HG03045 (cell line): ENCODE data around the gene HECTD1.
"Not testable (repeated sequence)": the region's sequence is repeated elsewhere in the genome, so short reads cannot be mapped to it uniquely, and the experiment has no call there.

Experiments used
- ATAC-seq: cut with Tn5 transposase; IDR thresholded peaks from one replicate; pipeline ENCODE4 v1.9.1; 2021; ENCODE audit warnings: mild to moderate bottlenecking, moderate library complexity; ENCODE audit not compliant: unreplicated experiment

The HECTD1 gene

DNA sequence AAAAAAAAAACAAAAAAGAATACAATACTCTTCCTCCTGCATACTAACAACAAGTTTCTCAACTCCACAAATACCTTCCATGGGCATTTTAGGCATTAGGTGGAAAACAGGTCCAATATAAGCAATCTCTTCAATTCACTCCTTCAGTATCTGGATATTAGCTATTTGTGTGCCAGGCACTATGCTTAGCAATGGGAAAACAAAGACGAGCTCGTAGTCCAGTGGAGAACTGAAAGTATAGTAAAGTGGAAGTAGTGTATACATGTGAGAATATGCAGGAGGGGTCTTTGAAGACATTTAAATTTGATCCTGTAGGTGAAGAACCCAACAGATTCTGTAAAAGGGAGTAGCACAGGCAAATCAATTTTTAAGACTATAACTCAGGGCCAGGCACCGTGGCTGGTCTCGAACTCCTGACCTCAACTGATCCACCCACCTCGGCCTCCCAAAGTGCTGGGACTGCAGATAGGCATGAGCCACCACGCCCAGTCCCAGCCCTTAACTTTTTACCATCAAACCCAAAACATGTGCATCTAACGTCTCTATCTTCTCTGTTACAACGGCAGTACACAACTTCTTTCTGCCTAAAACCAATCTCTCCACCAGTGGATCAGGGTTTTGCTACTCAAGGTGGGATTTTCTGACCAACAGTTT is 10.6 kb downstream of the HECTD1 start:
- no peak for ATAC-seq

DNA sequence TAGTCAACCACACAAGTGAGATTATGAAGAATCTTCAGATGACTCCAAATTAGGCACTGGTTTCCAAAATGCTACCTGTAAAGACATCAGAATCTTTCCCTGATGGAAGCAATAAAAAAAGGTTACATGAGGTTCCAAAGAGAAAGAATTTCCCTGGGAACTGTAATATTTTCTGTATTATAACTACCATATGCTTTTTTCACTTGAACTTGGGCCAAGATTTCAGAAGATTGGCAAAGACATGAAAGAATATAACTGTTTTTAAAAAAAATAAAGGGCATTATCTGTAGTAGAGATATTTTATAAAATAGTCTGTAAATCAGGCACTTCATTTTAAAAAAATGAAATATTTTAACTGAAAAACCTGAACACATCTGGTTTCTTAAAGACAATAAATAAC is 12.9 kb downstream of the HECTD1 start:
- ATAC-seq: no peak

- no peak for ATAC-seq
Measured at GRCh38 chr14:31194095-31194494, 13.5 kb downstream of the HECTD1 start.

DNA sequence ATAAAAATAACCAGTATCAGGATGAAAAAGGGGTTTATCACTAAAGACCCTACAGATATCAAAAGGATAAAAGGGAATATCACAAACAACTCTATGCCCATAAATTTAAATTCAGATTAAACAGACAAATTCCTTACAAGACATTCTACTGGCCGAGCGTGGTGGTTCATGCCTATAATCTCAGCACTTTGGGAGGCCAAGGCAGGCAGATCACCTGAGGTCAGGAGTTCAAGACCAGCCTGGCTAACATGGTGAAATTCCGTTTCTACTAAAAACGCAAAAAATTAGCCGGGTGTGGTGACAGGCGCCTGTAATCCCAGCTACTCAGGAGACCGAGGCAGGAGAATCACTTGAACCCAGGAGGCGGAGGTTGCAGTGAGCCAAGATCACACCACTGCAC is 15.0 kb downstream of the HECTD1 start:
- not testable (repeated sequence) for ATAC-seq

DNA sequence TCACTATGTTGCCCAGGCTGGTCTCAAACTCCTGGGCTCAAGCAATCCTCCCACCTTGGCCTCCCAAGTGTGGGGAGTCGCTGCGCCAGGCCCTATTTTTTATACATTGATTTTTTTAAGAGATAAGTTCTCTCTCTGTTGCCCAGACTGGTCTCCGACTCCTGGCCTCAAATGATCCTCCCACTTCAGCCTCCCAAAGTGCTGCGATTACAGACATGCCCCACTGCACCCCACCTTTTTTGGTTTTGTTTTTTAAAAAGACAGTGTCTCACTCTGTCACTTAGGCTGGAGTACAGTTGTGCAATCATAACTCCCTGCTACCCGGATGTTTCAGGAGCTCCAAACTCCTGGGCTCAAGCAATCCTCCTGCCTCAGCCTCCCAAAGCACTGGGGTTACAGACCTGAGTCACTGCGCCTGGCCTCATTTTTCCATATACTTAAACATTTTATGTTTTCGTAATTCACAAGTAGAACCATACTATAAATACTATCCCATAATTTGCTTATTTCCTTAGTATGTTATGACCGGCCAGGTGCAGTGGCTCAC is 16.8 kb downstream of the HECTD1 start:
- no peak for ATAC-seq

DNA sequence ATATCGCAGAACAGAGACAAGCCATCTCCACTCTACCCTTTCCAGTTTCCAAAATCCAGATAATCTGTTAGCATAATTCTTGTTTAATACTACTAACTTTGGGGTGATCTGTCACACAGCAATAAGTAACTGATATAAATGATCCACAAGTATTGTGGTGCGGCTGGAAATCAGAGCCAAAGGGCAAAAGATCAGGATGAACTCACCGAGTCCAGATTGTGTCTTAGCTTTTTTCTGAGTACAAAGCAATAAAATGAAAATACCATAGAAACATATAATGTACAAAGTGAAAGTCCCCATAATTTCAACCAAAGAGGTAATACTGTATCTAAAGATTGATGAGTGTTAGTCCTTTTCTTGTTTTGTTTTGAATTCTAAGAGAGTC is 17.4 kb downstream of the HECTD1 start:
- no peak for ATAC-seq

DNA sequence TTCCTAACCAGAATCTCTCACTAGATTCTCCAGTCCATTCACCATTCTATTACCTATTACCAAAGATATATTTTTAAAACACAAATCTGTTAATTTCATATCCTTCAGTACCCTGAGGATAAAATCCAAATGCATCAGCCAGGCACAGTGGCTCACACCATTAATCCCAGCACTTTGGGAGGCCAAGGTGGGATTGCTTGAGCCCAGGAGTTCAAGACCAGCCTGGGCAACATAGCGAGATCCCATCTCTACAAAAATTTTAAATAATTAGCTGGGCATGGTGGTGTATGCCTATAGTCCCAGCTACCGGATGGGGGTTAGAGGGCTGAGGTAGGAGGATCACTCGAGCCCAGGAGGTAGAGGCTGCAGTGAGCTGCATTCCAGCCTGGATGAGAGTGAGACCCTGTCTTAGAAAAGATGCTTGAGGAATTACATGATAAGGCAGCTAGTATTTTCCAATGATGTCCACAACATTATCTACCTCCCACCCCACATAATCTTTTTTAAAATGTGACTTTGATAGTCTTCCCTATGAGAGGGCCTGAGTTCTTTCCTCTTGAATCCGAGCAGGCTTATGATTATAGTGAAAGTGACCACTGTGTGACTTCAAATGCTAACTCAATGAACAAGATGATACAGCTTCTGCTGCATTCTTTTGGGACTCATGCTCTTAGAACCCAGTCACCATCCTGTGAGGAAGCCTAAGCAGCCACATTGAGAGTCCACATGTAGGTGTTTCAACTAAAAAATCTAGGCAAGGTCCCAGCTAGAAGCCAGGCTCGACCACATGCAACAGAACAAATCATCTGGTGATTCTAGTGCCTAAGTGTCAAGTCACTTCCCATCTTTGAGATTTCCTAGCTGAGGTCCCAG is 18.0 kb downstream of the HECTD1 start:
- no peak for ATAC-seq

- ATAC-seq: no peak
Measured at GRCh38 chr14:31188744-31189143, 18.8 kb downstream of the HECTD1 start.

DNA sequence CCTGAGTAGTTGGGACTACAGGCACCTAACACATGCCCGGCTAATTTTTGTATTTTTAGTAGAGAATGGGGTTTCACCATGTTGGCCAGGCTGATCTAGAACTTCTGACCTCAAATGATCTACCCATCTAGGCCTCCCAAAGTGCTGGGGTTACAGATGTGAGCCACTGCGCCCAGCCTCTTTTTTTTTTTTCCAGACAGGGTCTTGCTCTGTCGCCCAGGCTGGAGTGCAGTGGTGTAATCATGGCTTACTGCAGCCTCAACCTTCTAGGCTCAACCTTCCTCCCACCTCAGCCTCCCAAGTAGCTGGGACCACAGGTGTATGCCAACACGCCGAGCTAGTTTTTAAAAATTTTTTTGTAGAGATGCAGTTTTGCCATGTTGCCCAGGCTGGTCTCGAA is 25.6 kb downstream of the HECTD1 start:
- not testable (repeated sequence) for ATAC-seq

DNA sequence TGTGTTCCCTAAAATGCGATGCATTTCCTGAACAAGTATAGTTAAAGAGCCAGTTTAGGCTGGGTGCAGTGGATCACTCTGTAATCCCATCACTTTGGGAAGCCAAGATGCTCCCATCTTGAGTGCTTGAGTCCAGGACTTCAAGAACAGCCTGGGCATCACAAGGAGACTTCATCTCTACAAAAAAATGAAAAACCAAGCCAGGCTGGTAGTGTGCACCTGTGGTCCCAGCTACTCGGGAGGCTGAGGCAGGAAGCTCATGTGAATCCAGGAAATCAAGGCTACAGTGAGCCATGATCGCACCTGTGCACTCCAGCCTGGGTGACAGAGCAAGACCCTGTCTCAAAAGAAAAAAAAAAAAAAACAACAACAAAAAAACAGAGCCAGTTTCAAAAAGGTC is 26.3 kb downstream of the HECTD1 start:
- no peak for ATAC-seq

DNA sequence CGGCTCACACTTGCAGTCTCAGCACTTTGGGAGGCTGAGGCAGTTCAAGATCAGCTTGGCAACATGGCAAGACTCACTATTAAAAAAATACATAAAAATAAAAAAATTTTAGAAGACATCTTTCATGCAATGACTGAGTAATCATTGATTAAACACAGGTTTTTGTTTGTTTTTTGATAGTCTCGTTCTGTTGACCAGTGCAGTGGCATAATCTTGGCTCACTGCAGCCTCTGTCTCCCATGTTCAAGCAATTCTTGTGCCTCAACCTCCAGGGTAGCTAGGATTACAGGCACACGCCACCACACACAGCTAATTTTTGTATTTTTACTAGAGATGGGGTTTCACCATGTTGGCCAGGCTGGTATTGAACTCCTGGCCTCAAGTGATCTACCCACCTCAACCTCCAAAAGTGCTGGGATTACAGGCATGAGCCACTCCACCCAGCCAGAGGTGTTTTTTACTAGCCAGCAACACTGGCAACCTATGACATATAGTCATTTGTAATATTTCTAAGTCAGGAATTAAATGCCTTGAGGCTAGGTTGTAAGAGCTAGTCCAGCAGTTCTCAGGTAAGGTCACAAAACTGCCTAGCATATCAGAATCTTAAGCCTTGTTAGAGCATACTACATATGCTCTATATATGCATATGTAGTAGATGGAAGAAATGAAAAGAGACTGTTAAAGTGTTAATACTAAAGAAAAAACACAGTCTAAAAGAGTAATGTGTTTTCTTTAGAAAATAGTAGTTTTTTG is 27.1 kb downstream of the HECTD1 start:
- no peak for ATAC-seq

- ATAC-seq: no peak
Measured at GRCh38 chr14:31174433-31174832, 33.2 kb downstream of the HECTD1 start.

DNA sequence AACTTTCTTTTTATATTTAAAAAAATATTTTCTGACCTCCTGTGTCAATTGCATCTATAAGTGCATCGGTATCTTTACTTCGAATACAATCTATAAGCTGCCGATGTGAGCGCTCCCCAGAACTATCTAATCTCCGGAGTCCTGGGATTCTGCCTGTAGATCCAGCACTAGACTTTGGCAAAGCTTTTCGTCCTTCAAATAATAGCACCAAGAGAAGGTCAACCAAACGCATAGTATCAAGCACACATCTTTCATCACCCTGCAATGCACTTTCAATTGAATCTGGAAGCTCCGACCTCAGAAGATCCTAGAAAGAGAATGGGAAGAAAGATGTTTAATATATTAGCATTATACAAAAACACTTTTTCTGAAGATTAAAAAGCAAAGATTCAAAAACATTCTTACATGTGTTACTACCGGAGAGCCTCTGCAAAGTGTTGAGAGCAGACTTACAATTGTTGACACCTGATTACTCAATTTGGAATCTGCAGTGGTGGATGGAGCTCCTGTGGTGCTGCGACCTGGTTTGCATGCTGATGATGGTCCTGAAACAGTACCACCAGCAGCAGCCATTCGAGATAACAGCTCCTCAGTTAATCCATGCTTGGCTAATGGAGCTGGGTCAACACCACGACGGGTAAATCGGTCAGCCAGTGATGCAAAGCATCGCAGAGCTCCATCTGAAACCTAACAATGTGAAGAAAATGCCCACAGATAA is 34.3 kb downstream of the HECTD1 start:
- no peak for ATAC-seq

GRCh38 chr14:31172084-31172483 is 35.5 kb downstream of the HECTD1 start:
- ATAC-seq: no peak

DNA sequence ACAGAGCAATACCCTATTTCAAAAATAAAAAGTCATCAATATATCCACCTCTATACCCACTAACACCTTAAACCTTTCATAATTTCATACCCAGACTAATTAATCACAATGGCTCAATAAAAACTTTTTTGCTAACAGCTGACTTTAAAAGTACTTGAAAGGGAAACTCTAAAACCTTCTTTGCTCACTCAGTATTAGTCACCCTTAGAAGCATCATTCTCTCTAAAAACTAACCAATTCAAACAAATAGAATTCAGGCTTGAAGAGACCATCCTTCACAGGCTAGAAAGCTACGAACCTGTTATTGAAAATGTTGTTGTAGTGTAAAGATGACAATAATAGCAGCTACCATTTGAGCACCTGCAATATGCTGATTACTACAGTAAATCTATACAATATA is 37.2 kb downstream of the HECTD1 start:
- ATAC-seq: no peak

DNA sequence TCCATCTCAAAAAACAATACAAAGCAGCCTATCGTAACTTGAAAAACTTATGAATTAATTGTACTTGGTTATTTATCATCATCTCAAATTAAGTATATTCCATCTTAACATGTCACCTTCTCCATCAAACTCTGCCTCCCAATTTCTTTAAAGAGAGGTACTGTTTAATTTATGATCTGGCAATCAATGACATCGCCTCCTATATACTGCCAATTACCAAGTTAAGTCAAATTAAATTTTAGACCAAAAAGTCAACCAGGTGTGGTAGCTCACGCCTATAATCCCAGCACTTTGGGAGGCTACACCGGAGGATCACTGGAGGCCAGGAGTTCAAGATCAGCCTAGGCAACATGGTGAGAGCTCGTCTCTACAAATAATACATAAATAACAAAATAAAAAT is 37.7 kb downstream of the HECTD1 start:
- ATAC-seq: no peak

DNA sequence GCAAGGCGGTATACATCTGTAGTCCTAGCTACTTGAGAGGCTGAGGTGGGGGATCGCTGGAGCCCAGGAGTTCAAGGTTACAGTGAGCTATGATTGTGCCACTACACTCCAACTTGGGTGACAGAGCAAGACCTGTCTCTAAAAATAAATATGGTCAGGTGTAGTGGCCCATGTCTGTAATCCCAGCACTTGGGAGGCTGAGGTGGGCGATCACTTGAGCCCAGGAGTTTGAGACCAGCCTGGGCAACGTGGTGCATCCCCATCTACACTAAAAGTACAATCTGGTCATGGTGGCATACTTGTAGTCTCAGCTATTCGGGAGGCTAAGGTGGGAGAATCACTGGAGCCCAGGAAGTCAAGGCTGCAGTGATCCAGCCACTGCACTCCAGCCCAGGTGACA is 40.6 kb downstream of the HECTD1 start:
- no peak for ATAC-seq

GRCh38 chr14:31166271-31166561 is 41.4 kb downstream of the HECTD1 start:
- ATAC-seq: no peak

DNA sequence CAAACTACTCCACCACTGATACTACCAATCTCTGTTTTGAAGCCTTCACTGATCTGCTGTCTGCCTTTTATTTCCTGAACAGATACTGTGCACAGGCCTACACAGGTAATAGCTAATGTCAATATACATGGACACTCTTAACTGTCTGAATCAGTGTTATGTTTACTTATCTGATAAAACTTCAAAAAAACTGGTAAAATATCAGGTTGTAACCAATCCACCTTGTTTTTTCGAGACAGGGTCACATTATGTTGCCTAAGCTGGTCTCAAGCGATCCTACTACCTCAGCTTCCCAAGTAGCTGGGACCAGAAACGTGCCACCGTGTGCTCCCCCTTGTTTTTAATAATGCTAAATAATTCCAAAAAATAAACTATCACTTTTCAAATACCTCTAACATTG is 43.5 kb downstream of the HECTD1 start:
- no peak for ATAC-seq

DNA sequence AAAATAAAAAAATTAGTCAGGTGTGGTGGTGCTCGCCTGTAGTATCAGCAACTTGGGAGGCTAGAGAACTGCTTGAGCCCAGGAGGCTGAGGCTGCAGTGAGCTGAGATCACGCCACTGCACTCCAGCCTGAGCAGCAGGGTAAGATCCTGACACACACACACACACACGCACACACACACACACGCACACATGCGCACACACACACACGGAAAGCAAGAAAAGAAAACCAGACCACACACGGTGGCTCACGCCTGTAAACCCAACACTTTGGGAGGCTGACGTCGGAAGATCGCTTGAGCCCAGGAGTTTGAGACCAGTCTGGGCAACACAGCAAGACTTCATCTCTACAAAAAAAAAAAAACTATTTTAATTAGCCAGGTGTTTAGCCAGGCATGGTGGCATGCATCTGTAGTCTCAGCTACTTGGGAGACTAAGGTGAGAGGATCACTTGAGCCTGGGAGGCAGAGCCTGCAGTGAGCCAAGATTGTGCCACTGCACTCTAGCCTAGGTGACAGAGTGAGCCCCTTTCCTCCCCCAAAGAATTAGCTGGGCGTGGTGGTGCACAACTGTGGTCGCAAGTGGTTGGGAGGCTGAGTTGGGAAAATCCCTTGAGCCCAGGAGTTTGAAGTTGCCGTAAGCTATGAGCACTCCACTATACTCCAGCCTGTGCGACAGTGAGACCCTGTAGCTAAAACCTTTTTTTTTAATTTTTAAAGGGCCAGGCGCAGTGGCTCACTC is 44.5 kb downstream of the HECTD1 start:
- ATAC-seq: no peak
